HepG2 (cell line): ENCODE measurements around the gene GLRX2. TPM values are rescaled to one million over a fixed set of nuclear protein-coding genes. Genes with fewer than 3 reads are reported as not detected.
A peak's percentile ranks its signal among the peaks of the same experiment; 100 is the strongest.

Source experiments
- ARNT2 ChIP-seq: sonication (generic); formaldehyde crosslinking; IDR thresholded peaks from 2 replicates; pipeline ENCODE4 v1.8.0; 2022; ENCODE audit warnings: mild to moderate bottlenecking, low read depth, missing genetic modification reagents, moderate library complexity
- CHD4 ChIP-seq: fragments of 200-600 bp; sonication (generic); IDR thresholded peaks from 2 replicates; pipeline ENCODE4 v1.7.0; 2017; ENCODE audit warnings: mild to moderate bottlenecking, low read length, borderline replicate concordance
- E2F2 ChIP-seq: sonication (generic); formaldehyde crosslinking; IDR thresholded peaks from 2 replicates; pipeline ENCODE4 v1.4.0; 2020; ENCODE audit warnings: missing genetic modification reagents, borderline replicate concordance
- ELF3 ChIP-seq: IDR thresholded peaks from 2 replicates; pipeline ENCODE4 v1.6.1; 2016; ENCODE audit warnings: missing genetic modification reagents, missing compliant biosample characterization
- ELK4 ChIP-seq: sonication (generic); formaldehyde crosslinking; IDR thresholded peaks from 2 replicates; pipeline ENCODE4 v1.9.0; 2021; ENCODE audit warnings: missing genetic modification reagents, borderline replicate concordance
- IKZF1 ChIP-seq: fragments of 450-650 bp; IDR thresholded peaks from 2 replicates; pipeline ENCODE4 v1.7.1; 2016
- MTF2 ChIP-seq: sonication (generic); formaldehyde crosslinking; IDR thresholded peaks from 2 replicates; pipeline ENCODE4 v1.5.0; 2020; ENCODE audit warnings: missing genetic modification reagents, borderline replicate concordance
- NKX3-1 ChIP-seq: sonication (generic); formaldehyde crosslinking; IDR thresholded peaks from 2 replicates; pipeline ENCODE4 v1.5.0; 2020; ENCODE audit warnings: missing genetic modification reagents
- NR2F1 ChIP-seq, 2 experiments: fragments of 450-650 bp in 1 of 2; formaldehyde crosslinking in 1 of 2; IDR thresholded peaks; 2 replicates each; pipeline versions ENCODE4 v1.5.0 to v1.6.1; 2016 to 2020; ENCODE audit warnings: mild to moderate bottlenecking in 1 of 2, missing compliant biosample characterization in 1 of 2, missing genetic modification reagents in 1 of 2, moderate library complexity in 1 of 2
- PAX8 ChIP-seq: sonication (generic); formaldehyde crosslinking; IDR thresholded peaks from 2 replicates; pipeline ENCODE4 v1.8.0; 2022; ENCODE audit warnings: mild to moderate bottlenecking, missing genetic modification reagents, borderline replicate concordance
- PPARG ChIP-seq: conservative IDR thresholded peaks from 2 replicates; pipeline ENCODE4 v1.6.1; 2016; ENCODE audit warnings: missing biosample characterization, missing genetic modification reagents
- SCMH1 ChIP-seq: sonication (generic); formaldehyde crosslinking; IDR thresholded peaks from 2 replicates; pipeline ENCODE4 v1.9.0; 2021; ENCODE audit warnings: missing genetic modification reagents, mild to moderate bottlenecking, borderline replicate concordance
- SRF ChIP-seq: IDR thresholded peaks from 2 replicates; pipeline ENCODE4 v1.6.1; 2011; ENCODE audit warnings: mild to moderate bottlenecking, low read depth, low read length, moderate library complexity
- ZBTB4 ChIP-seq: sonication (generic); formaldehyde crosslinking; IDR thresholded peaks from 2 replicates; pipeline ENCODE4 v1.4.0; 2020; ENCODE audit warnings: missing genetic modification reagents, mild to moderate bottlenecking, borderline replicate concordance
- ZFAT ChIP-seq: sonication (generic); formaldehyde crosslinking; conservative IDR thresholded peaks from 2 replicates; pipeline ENCODE4 v1.8.1; 2023; ENCODE audit warnings: missing genetic modification reagents, inconsistent platforms
- ZFX ChIP-seq: sonication (generic); formaldehyde crosslinking; IDR thresholded peaks from 2 replicates; pipeline ENCODE4 v1.4.0; 2020; ENCODE audit warnings: mild to moderate bottlenecking, low read depth, missing genetic modification reagents, moderate library complexity
- ZNF180 ChIP-seq: sonication (generic); formaldehyde crosslinking; IDR thresholded peaks from 2 replicates; pipeline ENCODE4 v1.4.0; 2020; ENCODE audit warnings: low read depth, missing genetic modification reagents, borderline replicate concordance
- ZNF230 ChIP-seq: sonication (generic); formaldehyde crosslinking; IDR thresholded peaks from 2 replicates; pipeline ENCODE4 v1.4.0; 2020; ENCODE audit warnings: mild to moderate bottlenecking, missing genetic modification reagents
- ZNF317 ChIP-seq: sonication (generic); formaldehyde crosslinking; IDR thresholded peaks from 2 replicates; pipeline ENCODE4 v1.5.0; 2020; ENCODE audit warnings: mild to moderate bottlenecking, missing genetic modification reagents
- ZNF574 ChIP-seq: sonication (generic); formaldehyde crosslinking; IDR thresholded peaks from 2 replicates; pipeline ENCODE4 v1.4.0; 2020; ENCODE audit warnings: missing genetic modification reagents
- ZNF678 ChIP-seq: sonication (generic); formaldehyde crosslinking; IDR thresholded peaks from 2 replicates; pipeline ENCODE4 v1.4.0; 2020; ENCODE audit warnings: mild to moderate bottlenecking, missing genetic modification reagents
- polyA plus RNA-seq, 8 experiments: library from polyadenylated mRNA; depleted of rRNA in 3 of 8; stranded (reverse) in 7 of 8; unstranded in 1 of 8; fragments of >200 nt; fragmentation: Illumina TruSeq in 4 of 8; extraction: Trizol in 4 of 8; gene quantifications; 2 replicates each; pipeline versions ENCODE4 v1.2.1 to v1.2.3, GENCODE V29; 2011 to 2016; ENCODE audit warnings: low read depth in 4 of 8, missing spikeins in 1 of 8, mixed read lengths in 1 of 8; ENCODE audit not compliant: insufficient read depth in 1 of 8
- total RNA-seq, 5 experiments: library from RNA; depleted of rRNA; stranded (reverse); fragments of >200 nt; fragmentation: Illumina TruSeq; extraction: Trizol; gene quantifications; 2 replicates each; pipeline ENCODE4 v1.2.3, GENCODE V29; 2016; ENCODE audit warnings: low read depth in 1 of 5

GLRX2 gene
- total and polyA plus RNA-seq, 2 of the 13 experiments (the other 11 are each of a cell fraction or from before 2014, with no cell fraction given), result 11.9 to 39.0 TPM

GRCh38 chr1:193121616-193122593 is 16.7 kb upstream of the GLRX2 start, which contains the start of gene CDC73 (continued):
- TF ChIP-seq ELK4 (CRISPR knock-in tag) (no peak), ZNF574 (CRISPR knock-in tag) (peak; percentile 95), CHD4 (no peak; the same call in 1 of the 2 replicates), E2F2 (CRISPR knock-in tag) (no peak), SRF (no peak), ZNF317 (CRISPR knock-in tag) (peak; percentile 90), SCMH1 (CRISPR knock-in tag) (no peak), MTF2 (peak; percentile 97), IKZF1 (no peak), NKX3-1 (CRISPR knock-in tag) (no peak), ZNF180 (CRISPR knock-in tag) (no peak), ELF3 (CRISPR knock-in tag) (peak; percentile 85), ZFAT (CRISPR knock-in tag) (no peak), ZFX (CRISPR knock-in tag) (peak; percentile 91), ZBTB4 (CRISPR knock-in tag) (peak; percentile 83), ZNF678 (CRISPR knock-in tag) (no peak), PPARG (CRISPR knock-in tag) (no peak), NR2F1 (CRISPR knock-in tag; IDR thresholded peaks at IDR 0.05) (no peak), PAX8 (no peak; the same call in 1 of the 2 replicates), ARNT2 (CRISPR knock-in tag) (peak; percentile 94), ZNF230 (CRISPR knock-in tag) (peak; percentile 21; the same call in 1 of the 2 replicates)
